Tibial nerve (tissue), 4 donors: Measurements from ENCODE around the gene AGMO. TPM values are rescaled to one million over a fixed set of nuclear protein-coding genes. Genes with fewer than 3 reads are reported as not detected.

Source experiments
- DNase-seq, 2 donors: peaks; one replicate each; pipeline ENCODE4 v3.0.0-alpha.2; 2019; ENCODE audit warnings: low spot score in 2 of 2
- H3K27ac ChIP-seq, 4 donors: fragments of 200-600 bp; sonication (generic) in 3 of 4; one replicate each; pipeline ENCODE4 v1.5.1; 2017 to 2019; ENCODE audit warnings: mild to moderate bottlenecking in 1 of 4
- H3K27me3 ChIP-seq, 2 donors: fragments of 200-600 bp; sonication (generic) in 1 of 2; one replicate each; pipeline versions ENCODE4 v1.5.1 to v1.6.0; 2017 to 2019
- H3K36me3 ChIP-seq, 3 donors: fragments of 200-600 bp; sonication (generic); one replicate each; pipeline ENCODE4 v1.5.1; 2018 to 2019
- H3K4me1 ChIP-seq, 4 donors: fragments of 200-600 bp; sonication (generic) in 3 of 4; one replicate each; pipeline ENCODE4 v1.5.1; 2017 to 2019
- H3K4me3 ChIP-seq, 4 donors: fragments of 200-600 bp; sonication (generic) in 3 of 4; one replicate each; pipeline ENCODE4 v1.5.1; 2017 to 2019; ENCODE audit warnings: mild to moderate bottlenecking in 1 of 4, moderate library complexity in 1 of 4
- H3K9me3 ChIP-seq, 4 donors: fragments of 200-600 bp; sonication (generic) in 3 of 4; one replicate each; pipeline ENCODE4 v1.5.1; 2017 to 2019
- CTCF ChIP-seq, 5 experiments: fragments of 200-600 bp in 3 of 5; fragments of 450-650 bp in 2 of 5; sonication (generic) in 3 of 5; IDR thresholded peaks; one replicate each; pipeline ENCODE4 v1.5.1; 2016 to 2019; ENCODE audit warnings: antibody characterized with exemption in 5 of 5, mild to moderate bottlenecking in 3 of 5, moderate library complexity in 2 of 5
- EP300 ChIP-seq, 2 donors: sonication (generic); formaldehyde crosslinking; IDR thresholded peaks; one replicate each; pipeline ENCODE4 v1.6.1; 2017; ENCODE audit warnings: antibody characterized with exemption in 2 of 2, mild to moderate bottlenecking in 1 of 2
- POLR2A ChIP-seq, 2 donors: fragments of 450-650 bp; IDR thresholded peaks; one replicate each; pipeline ENCODE4 v1.6.1; 2017; ENCODE audit warnings: antibody characterized with exemption in 2 of 2, mild to moderate bottlenecking in 2 of 2, moderate library complexity in 2 of 2
- WGBS, 2 donors: methylation state at CpG; one replicate each; pipeline ENCODE4 v1.1.5; 2018; 5-methylcytosine and 5-hydroxymethylcytosine counted together
- total RNA-seq, 4 donors: library from RNA; depleted of rRNA; stranded (reverse); fragments of >200 nt; gene quantifications; one replicate each; pipeline ENCODE4 v1.1.0, GENCODE V29; 2016

AGMO gene
- total RNA-seq, 4 donors from 2014 or later = 2.4 to 14.0 (median 6.5) TPM

- Histone ChIP-seq H3K4me3 (no peak overlapping the region), H3K9me3 (peaks cover 0 to 8% (median 0%) of the 10 kb centered on the region in 4 donors), H3K36me3 (peaks cover 0 to 12% (median 0%) of the 10 kb centered on the region in 3 donors), H3K27me3 (no peaks in the 10 kb centered on the region), H3K4me1 (peaks cover 0 to 10% (median 0%) of the 10 kb centered on the region in 4 donors), H3K27ac (no peak overlapping the region)
- TF ChIP-seq CTCF (IDR thresholded peaks at IDR 0.05) = no peak
- no peak for TF ChIP-seq EP300 (IDR thresholded peaks at IDR 0.05)
- no peak for TF ChIP-seq POLR2A (IDR thresholded peaks at IDR 0.05)
- DNase-seq = no peak
- WGBS, 2 donors = 96 to 100% methylated on average over 1 of the region's 1 CpG
Observed at GRCh38 chr7:15604166-15604565, 42.4 kb upstream of the AGMO start.

- Histone ChIP-seq H3K27ac (no peak overlapping the region), H3K4me1 (peaks cover 0 to 10% (median 0%) of the 10 kb centered on the region in 4 donors), H3K9me3 (peaks cover 0 to 8% (median 0%) of the 10 kb centered on the region in 4 donors), H3K36me3 (peaks cover 0 to 15% (median 0%) of the 10 kb centered on the region in 3 donors), H3K27me3 (no peaks in the 10 kb centered on the region), H3K4me3 (no peak overlapping the region)
- 59 to 82% methylated on average over 2 of the region's 2 CpGs for WGBS, 2 donors
- no peak for TF ChIP-seq EP300 (IDR thresholded peaks at IDR 0.05)
- TF ChIP-seq POLR2A (IDR thresholded peaks at IDR 0.05) = no peak
- TF ChIP-seq CTCF (IDR thresholded peaks at IDR 0.05) = no peak
- DNase-seq = no peak
Observed at GRCh38 chr7:15603124-15603523, 41.3 kb upstream of the AGMO start.

- DNase-seq = no peak
- Histone ChIP-seq H3K27me3 (no peaks in the 10 kb centered on the region), H3K4me1 (peaks cover 0 to 3% (median 0%) of the 10 kb centered on the region in 4 donors), H3K4me3 (no peak overlapping the region), H3K36me3 (peaks cover 0 to 15% (median 0%) of the 10 kb centered on the region in 3 donors), H3K9me3 (peaks cover 0 to 8% (median 0%) of the 10 kb centered on the region in 4 donors), H3K27ac (no peak overlapping the region)
- 24% methylated on average over 1 of the region's 1 CpG for WGBS, 2 donors
- no peak for TF ChIP-seq EP300 (IDR thresholded peaks at IDR 0.05)
- no peak for TF ChIP-seq CTCF (IDR thresholded peaks at IDR 0.05)
- TF ChIP-seq POLR2A (IDR thresholded peaks at IDR 0.05) = no peak
Observed at GRCh38 chr7:15602236-15602635, 40.4 kb upstream of the AGMO start.

GRCh38 chr7:15601175-15601574 is 39.4 kb upstream of the AGMO start:
- peaks cover 0 to 15% (median 0%) of the 10 kb centered on the region in 3 donors for H3K36me3 ChIP-seq
- WGBS, 2 donors = 63 to 71% methylated on average over 1 of the region's 1 CpG
- TF ChIP-seq CTCF (IDR thresholded peaks at IDR 0.05) (no peak), EP300 (IDR thresholded peaks at IDR 0.05) (no peak), POLR2A (IDR thresholded peaks at IDR 0.05) (no peak)

GRCh38 chr7:15600298-15600697 is 38.5 kb upstream of the AGMO start:
- no peak for DNase-seq
- peaks cover 0 to 15% (median 0%) of the 10 kb centered on the region in 3 donors for H3K36me3 ChIP-seq

More at GRCh38 chr7:15601175-15601574, 39.4 kb upstream of the AGMO start:
- no peak overlapping the region for H3K4me3 ChIP-seq
- no peak for DNase-seq
- peaks cover 0 to 8% (median 0%) of the 10 kb centered on the region in 4 donors for H3K9me3 ChIP-seq
- no peaks in the 10 kb centered on the region for H3K27me3 ChIP-seq
- H3K4me1 ChIP-seq = no peaks in the 10 kb centered on the region
- H3K27ac ChIP-seq = no peak overlapping the region

More at GRCh38 chr7:15600298-15600697, 38.5 kb upstream of the AGMO start:
- peaks cover 0 to 8% (median 0%) of the 10 kb centered on the region in 4 donors for H3K9me3 ChIP-seq
- no peaks in the 10 kb centered on the region for H3K4me1 ChIP-seq
- H3K4me3 ChIP-seq = no peak overlapping the region
- H3K27me3 ChIP-seq = no peaks in the 10 kb centered on the region
- no peak overlapping the region for H3K27ac ChIP-seq
- 61 to 78% methylated on average over 4 of the region's 4 CpGs for WGBS, 2 donors
- TF ChIP-seq POLR2A (IDR thresholded peaks at IDR 0.05) (no peak), EP300 (IDR thresholded peaks at IDR 0.05) (no peak), CTCF (IDR thresholded peaks at IDR 0.05) (no peak)
